IMR-90 (cell line): ENCODE data around the gene KRT7.

Source experiments
- BHLHE40 ChIP-seq: fragments of 150-350 bp; IDR thresholded peaks from 2 replicates; pipeline ENCODE4 v1.6.1; 2016; ENCODE audit warnings: mild to moderate bottlenecking, low read depth, low read length
- CEBPB ChIP-seq: IDR thresholded peaks from 2 replicates; pipeline ENCODE4 v1.6.1; 2012; ENCODE audit warnings: low read depth, low read length, improper control_type of control experiment
- CHD1 ChIP-seq: IDR thresholded peaks from 2 replicates; pipeline ENCODE4 v1.6.1; 2012; ENCODE audit warnings: low read depth, low read length, improper control_type of control experiment
- FOS ChIP-seq: fragments of 150-350 bp; IDR thresholded peaks from 2 replicates; pipeline ENCODE4 v1.6.1; 2016; ENCODE audit warnings: low read depth, low read length
- MAFK ChIP-seq: IDR thresholded peaks from 2 replicates; pipeline ENCODE4 v1.6.1; 2012; ENCODE audit warnings: low read depth, low read length, improper control_type of control experiment
- MXI1 ChIP-seq: IDR thresholded peaks from 2 replicates; pipeline ENCODE4 v1.6.1; 2012; ENCODE audit warnings: low read depth, mild to moderate bottlenecking, low read length, moderate library complexity, borderline replicate concordance
- POLR2A ChIP-seq: IDR thresholded peaks from 2 replicates; pipeline ENCODE4 v1.6.1; 2012; ENCODE audit warnings: mild to moderate bottlenecking, low read depth, low read length
- RAD21 ChIP-seq: IDR thresholded peaks from 2 replicates; pipeline ENCODE4 v1.6.1; 2012; ENCODE audit warnings: low read length, improper control_type of control experiment
- RCOR1 ChIP-seq: IDR thresholded peaks from 2 replicates; pipeline ENCODE4 v1.6.1; 2012; ENCODE audit warnings: mild to moderate bottlenecking, low read length, improper control_type of control experiment; ENCODE audit not compliant: insufficient replicate concordance
- SMC3 ChIP-seq: fragments of 150-350 bp; IDR thresholded peaks from 2 replicates; pipeline ENCODE4 v1.6.1; 2016; ENCODE audit warnings: low read depth, mild to moderate bottlenecking, antibody characterized with exemption, low read length, moderate library complexity
- TF ChIP-seq, protein P1 (sequence below): conservative IDR thresholded peaks from 2 replicates; pipeline ENCODE4 v1.5.1; 2012; ENCODE audit warnings: mild to moderate bottlenecking, low read depth, low read length, improper control_type of control experiment
- TF ChIP-seq, protein P2 (sequence below): fragments of 150-350 bp; IDR thresholded peaks from 2 replicates; pipeline ENCODE4 v1.6.1; 2016; ENCODE audit warnings: low read depth, mild to moderate bottlenecking, low read length, moderate library complexity, borderline replicate concordance

DNA sequence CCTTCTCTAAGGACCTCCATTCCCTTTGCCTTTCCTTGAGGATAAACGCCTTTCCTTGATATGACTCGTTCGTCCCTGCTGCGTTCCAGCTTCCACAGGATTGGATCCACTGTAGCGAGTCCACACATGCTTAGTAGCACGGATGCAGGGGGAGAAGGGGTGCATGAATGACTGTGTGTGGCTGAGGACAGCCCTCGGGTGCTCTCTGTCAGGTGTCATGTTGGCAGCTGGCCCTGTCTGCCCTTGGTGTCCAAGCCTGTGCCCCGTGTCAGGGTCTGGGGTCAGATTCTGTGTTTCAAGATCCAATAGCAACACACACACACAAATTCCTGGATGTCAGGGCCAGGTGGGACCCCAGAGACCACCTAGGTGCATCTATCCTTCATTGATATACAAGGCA is 23.7 kb upstream of the KRT7 start:
- TF ChIP-seq, protein P1, sequence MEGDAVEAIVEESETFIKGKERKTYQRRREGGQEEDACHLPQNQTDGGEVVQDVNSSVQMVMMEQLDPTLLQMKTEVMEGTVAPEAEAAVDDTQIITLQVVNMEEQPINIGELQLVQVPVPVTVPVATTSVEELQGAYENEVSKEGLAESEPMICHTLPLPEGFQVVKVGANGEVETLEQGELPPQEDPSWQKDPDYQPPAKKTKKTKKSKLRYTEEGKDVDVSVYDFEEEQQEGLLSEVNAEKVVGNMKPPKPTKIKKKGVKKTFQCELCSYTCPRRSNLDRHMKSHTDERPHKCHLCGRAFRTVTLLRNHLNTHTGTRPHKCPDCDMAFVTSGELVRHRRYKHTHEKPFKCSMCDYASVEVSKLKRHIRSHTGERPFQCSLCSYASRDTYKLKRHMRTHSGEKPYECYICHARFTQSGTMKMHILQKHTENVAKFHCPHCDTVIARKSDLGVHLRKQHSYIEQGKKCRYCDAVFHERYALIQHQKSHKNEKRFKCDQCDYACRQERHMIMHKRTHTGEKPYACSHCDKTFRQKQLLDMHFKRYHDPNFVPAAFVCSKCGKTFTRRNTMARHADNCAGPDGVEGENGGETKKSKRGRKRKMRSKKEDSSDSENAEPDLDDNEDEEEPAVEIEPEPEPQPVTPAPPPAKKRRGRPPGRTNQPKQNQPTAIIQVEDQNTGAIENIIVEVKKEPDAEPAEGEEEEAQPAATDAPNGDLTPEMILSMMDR, result no peak
- no peak for TF ChIP-seq MAFK
- no peak for TF ChIP-seq CEBPB
- no peak for TF ChIP-seq RAD21
- no peak for TF ChIP-seq CHD1
- TF ChIP-seq SMC3, result no peak
- TF ChIP-seq POLR2A, result no peak
- no peak for TF ChIP-seq RCOR1
- no peak for TF ChIP-seq MXI1
- TF ChIP-seq BHLHE40, result no peak
- TF ChIP-seq, protein P2, sequence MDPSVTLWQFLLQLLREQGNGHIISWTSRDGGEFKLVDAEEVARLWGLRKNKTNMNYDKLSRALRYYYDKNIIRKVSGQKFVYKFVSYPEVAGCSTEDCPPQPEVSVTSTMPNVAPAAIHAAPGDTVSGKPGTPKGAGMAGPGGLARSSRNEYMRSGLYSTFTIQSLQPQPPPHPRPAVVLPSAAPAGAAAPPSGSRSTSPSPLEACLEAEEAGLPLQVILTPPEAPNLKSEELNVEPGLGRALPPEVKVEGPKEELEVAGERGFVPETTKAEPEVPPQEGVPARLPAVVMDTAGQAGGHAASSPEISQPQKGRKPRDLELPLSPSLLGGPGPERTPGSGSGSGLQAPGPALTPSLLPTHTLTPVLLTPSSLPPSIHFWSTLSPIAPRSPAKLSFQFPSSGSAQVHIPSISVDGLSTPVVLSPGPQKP, result no peak
- TF ChIP-seq FOS, result no peak
